ENCODE results near the gene EPS15. TPM values are rescaled to one million over a fixed set of nuclear protein-coding genes. Genes with fewer than 3 reads are reported as not detected.
A peak's percentile ranks its signal among the peaks of the same experiment; 100 is the strongest.
"Not testable (repeated sequence)": the region's sequence is repeated elsewhere in the genome, so short reads cannot be mapped to it uniquely, and the experiment has no call there.

Gene EPS15
- total and polyA plus RNA-seq, 7 donors = 16.4 to 131 (median 72.4) TPM

DNA sequence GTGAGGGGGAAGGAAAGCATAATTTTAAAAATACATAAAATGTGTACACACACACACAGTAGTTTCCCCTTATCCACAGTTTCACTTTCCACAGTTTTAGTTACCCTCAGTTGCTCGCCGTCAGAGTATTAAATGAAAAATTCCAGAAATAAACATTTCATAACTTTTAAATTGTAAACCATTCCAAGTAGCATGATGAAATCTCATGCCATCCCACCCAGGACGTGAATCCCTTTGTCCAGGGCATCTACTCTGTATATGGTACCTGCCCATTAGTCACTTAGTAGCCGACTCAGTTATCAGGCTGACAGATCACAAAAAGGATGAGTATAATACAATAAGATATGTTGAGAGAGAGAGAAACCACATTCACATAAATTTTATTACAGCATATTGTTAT is 36.2 kb downstream of the EPS15 start:
- Histone ChIP-seq H3K27me3 (no peaks in the 10 kb centered on the region), H3K9me3 (no peaks in the 10 kb centered on the region), H3K4me1 (peaks cover 0 to 43% (median 32%) of the 10 kb centered on the region in 4 donors), H3K27ac (peak overlapping the region in 2 of 4 donors; percentile 14 to 50), H3K36me3 (no peaks in the 10 kb centered on the region), H3K4me3 (no peak overlapping the region)
- DNase-seq = no peak
- intact Hi-C loops (cut with DNase I) = no loop called here
- WGBS, 2 donors = 78 to 87% methylated on average over 4 of the region's 4 CpGs
- TF ChIP-seq, protein P1, sequence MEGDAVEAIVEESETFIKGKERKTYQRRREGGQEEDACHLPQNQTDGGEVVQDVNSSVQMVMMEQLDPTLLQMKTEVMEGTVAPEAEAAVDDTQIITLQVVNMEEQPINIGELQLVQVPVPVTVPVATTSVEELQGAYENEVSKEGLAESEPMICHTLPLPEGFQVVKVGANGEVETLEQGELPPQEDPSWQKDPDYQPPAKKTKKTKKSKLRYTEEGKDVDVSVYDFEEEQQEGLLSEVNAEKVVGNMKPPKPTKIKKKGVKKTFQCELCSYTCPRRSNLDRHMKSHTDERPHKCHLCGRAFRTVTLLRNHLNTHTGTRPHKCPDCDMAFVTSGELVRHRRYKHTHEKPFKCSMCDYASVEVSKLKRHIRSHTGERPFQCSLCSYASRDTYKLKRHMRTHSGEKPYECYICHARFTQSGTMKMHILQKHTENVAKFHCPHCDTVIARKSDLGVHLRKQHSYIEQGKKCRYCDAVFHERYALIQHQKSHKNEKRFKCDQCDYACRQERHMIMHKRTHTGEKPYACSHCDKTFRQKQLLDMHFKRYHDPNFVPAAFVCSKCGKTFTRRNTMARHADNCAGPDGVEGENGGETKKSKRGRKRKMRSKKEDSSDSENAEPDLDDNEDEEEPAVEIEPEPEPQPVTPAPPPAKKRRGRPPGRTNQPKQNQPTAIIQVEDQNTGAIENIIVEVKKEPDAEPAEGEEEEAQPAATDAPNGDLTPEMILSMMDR (IDR thresholded peaks at IDR 0.05) = no peak
- TF ChIP-seq POLR2AphosphoS5 (IDR thresholded peaks at IDR 0.05) (no peak), POLR2A (IDR thresholded peaks at IDR 0.05) (no peak), EP300 (IDR thresholded peaks at IDR 0.05) (no peak)

DNA sequence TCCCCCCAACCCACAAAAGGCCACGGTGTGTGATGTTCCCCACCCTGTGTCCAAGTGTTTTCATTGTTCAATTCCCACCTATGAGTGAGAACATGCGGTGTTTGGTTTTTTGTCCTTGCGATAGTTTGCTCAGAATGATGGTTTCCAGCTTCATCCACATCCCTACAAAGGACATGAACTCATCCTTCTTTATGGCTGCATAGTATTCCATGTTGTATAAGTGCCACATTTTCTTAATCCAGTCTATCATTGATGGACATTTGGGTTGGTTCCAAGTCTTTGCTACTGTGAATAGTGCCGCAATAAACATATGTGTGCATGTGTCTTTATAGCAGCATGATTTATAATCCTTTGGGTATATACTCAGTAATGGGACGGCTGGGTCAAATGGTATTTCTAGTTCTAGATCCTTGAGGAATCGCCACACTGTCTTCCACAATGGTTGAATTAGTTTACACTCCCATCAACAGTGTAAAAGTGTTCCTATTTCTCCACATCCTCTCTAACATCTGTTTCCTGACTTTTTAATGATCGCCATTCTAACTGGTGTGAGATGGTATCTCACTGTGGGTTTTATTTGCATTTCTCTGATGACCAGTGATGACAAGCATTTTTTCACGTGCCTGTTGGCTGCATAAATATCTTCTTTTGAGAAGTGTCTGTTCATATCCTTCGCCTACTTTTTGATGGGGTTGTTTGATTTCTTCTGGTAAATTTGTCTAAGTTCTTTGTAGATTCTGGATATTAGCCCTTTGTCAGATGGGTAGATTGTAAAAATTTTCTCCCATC is 44.0 kb downstream of the EPS15 start:
- H3K9me3 ChIP-seq; intact Hi-C loops (cut with DNase I); DNase-seq; H3K27ac ChIP-seq; H3K4me3 ChIP-seq; H3K27me3 ChIP-seq; H3K36me3 ChIP-seq: not testable (repeated sequence)
- 89 to 93% methylated on average over 9 of the region's 9 CpGs for WGBS, 2 donors
- peaks cover 0 to 38% (median 24%) of the 10 kb centered on the region in 4 donors for H3K4me1 ChIP-seq

DNA sequence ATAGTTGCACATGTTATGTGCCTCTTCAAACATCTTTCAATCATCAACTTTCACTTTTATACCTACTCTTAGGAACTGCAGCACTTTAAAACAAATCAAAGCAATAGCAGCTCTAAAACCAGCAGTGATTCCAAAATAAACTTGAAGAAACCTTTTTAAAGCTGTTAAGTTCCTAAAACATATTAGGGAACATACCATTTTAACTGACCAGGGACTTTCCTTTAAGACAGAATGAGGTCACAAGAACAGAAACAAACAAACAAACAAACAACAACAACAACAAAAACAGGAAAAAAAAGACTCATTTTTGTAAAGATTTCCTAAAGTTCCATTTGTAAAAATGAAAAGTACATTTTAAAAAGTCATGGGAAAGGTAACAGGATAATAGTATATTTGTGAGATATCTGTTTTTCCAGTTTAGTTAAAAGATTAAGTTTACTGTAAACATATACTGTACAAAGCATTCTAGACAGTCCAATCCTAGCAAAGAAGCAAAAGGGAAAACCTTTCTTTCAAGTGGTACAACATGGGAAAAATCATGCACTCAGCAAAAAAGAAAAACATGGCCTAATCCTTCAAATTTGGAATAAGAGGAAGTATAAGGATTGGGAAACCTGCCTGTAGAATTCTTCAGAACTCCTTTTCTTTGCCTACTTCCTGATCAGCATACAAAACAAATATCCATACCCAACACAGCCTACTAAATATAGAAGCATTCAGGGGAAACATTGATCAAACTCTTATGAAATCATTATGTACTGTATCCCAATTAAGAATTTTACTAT is 45.5 kb downstream of the EPS15 start:
- H3K9me3 ChIP-seq = no peaks in the 10 kb centered on the region
- intact Hi-C loops (cut with DNase I) = no loop called here
- peaks cover 0 to 38% (median 27%) of the 10 kb centered on the region in 4 donors for H3K4me1 ChIP-seq
- TF ChIP-seq POLR2AphosphoS5 (IDR thresholded peaks at IDR 0.05) = no peak
- no peak for TF ChIP-seq EP300 (IDR thresholded peaks at IDR 0.05)
- TF ChIP-seq, protein P1 (IDR thresholded peaks at IDR 0.05) = no peak
- no peak for TF ChIP-seq POLR2A (IDR thresholded peaks at IDR 0.05)
- H3K27ac ChIP-seq = peak overlapping the region; percentile 8 to 64 (median 52)
- no peak overlapping the region for H3K4me3 ChIP-seq
- no peaks in the 10 kb centered on the region for H3K27me3 ChIP-seq
- peaks cover 0 to 10% (median 0%) of the 10 kb centered on the region in 4 donors for H3K36me3 ChIP-seq
- DNase-seq = no peak

DNA sequence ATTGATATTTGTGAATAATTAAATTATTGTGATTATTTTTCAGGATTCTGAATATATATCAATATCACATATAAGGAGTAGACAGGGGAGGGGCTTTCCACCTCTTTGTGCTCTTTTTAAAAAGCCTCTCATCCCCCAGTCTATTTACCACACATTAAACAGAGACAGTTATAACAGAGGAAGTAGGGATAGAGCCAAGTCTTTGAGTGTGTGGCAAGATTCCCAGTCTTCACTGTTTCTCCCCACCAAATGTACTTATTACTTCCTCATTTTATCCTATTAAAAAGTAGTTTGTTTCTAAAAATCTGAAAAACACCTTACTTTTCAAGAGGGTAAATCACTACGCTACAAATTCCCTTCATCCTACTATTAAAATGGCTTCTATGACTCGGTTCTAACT is 46.7 kb downstream of the EPS15 start:
- H3K27me3 ChIP-seq = no peaks in the 10 kb centered on the region
- peaks cover 0 to 38% (median 27%) of the 10 kb centered on the region in 4 donors for H3K4me1 ChIP-seq
- intact Hi-C loops (cut with DNase I) = no loop called here
- no peak overlapping the region for H3K4me3 ChIP-seq
- WGBS, 2 donors = 75 to 89% methylated on average over 2 of the region's 2 CpGs
- TF ChIP-seq EP300 (IDR thresholded peaks at IDR 0.05) = no peak
- TF ChIP-seq POLR2A (IDR thresholded peaks at IDR 0.05) = no peak
- peak in 2 of 4 donors; percentile 8 to 25 for TF ChIP-seq POLR2AphosphoS5 (IDR thresholded peaks at IDR 0.05)
- H3K27ac ChIP-seq = peak overlapping the region; percentile 8 to 64 (median 52)
- DNase-seq = no peak
- H3K9me3 ChIP-seq = no peaks in the 10 kb centered on the region
- peaks cover 0 to 22% (median 0%) of the 10 kb centered on the region in 4 donors for H3K36me3 ChIP-seq

DNA sequence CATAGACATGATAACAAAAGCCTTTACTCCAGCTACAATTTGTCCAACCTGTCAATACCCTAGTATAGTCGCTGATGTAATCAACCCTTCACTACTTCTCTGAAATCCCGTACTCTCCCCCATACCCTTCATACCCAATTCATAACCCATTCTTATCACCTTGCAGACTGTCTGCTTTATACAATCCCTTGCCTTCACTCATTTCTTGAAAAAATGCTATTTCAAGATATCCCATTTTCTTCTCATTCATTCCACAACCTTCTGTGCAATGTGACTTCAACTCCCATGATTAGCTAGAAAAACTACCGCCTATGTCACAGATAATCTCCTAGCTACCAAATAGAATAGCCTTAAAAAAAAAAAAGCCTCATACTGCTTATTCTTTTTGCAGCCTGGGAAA is 49.5 kb downstream of the EPS15 start:
- no peak for DNase-seq
- Histone ChIP-seq H3K4me1 (peaks cover 0 to 38% (median 27%) of the 10 kb centered on the region in 4 donors), H3K27ac (no peak overlapping the region), H3K4me3 (no peak overlapping the region), H3K9me3 (no peaks in the 10 kb centered on the region), H3K27me3 (no peaks in the 10 kb centered on the region), H3K36me3 (peaks cover 0 to 31% (median 0%) of the 10 kb centered on the region in 4 donors)
- intact Hi-C loops (cut with DNase I) = no loop called here
- 93 to 95% methylated on average over 3 of the region's 3 CpGs for WGBS, 2 donors
- TF ChIP-seq, protein P1 (IDR thresholded peaks at IDR 0.05) = no peak
- TF ChIP-seq POLR2A (IDR thresholded peaks at IDR 0.05) (no peak), POLR2AphosphoS5 (IDR thresholded peaks at IDR 0.05) (no peak), EP300 (IDR thresholded peaks at IDR 0.05) (no peak)
